Heart left ventricle (tissue), 13 donors: Measurements from ENCODE around the gene TEX10.

Experiments used
- CTCF ChIP-seq, 12 donors: fragments of 200-600 bp; sonication (generic) in 4 of 12; IDR thresholded peaks; one replicate each; pipeline versions ENCODE4 v1.5.0 to v1.8.0; 2018 to 2022; ENCODE audit warnings: antibody characterized with exemption in 12 of 12, mild to moderate bottlenecking in 5 of 12
- POLR2A ChIP-seq, 2 donors: fragments of 450-650 bp; IDR thresholded peaks; one replicate each; pipeline ENCODE4 v1.6.1; 2017; ENCODE audit warnings: antibody characterized with exemption in 2 of 2, mild to moderate bottlenecking in 2 of 2, moderate library complexity in 2 of 2
- donor health status: ischemic (EF 13 %, LVEDD 7.1; RV severe dilation, severe dysfunction).
- donor health status: DM: no; HTN: yes; CAD: no.
- donor health status: DM: no; HTN: no; CAD: no.
- donor health status: ischemic (EF 25% LVEDD 6.9; RV normal size, moderate dysfunction).
- donor health status: ischemic (EF 25% LVEDD 5.7; RV mildly dilated, moderate dysfunction).
- donor health status: ischemic (EF 35%, LVEDD 5.7; RV mildly dilated, moderate dysfunction).
- donor health status: nonischemic (EF 11% LVEDD 7.7; RV severe dilation, severe dysfunction).
- donor health status: DM: yes; HTN: yes; CAD: no.
- donor health status: PGD.
- donor health status: ischemic (EF 29% LVEDD 5.4; RV normal size, mild dysfunction).
- donor health status: nonischemic (EF 23%, LVEDD 6.1; RV moderate dilation, normal function).

DNA sequence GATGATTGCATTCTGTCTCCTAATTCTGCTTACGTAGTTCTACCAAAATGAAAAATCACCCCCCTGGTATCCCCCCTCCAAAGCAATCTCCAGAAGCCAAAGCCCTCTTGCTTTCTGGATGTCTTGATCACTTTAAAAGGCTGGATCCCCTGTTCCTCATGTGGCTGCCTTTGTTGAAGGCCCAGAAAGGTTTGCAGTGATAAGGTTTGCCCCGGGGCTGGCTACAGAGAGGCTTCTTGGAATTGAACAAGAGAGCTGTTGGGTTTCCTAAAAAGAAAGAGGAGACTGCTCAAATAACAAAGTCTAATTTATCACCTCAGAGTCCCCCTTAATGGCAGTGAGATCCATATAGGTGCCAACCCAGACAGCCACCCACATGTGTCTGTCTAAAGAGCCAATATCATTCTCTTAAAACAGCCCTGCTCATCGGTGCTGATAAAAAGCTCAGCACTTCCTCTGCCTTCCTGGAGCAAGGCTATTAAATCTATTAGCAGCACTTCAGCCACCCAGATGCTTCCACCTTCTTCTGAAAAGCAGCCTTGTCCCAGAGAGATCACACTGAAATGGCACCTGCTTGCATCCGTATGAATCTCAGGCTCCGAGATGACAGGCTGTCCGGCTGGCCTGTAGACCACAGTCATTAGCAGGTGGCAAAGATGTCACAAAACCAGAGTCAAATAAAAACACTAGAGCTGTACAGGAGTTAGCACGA lies 70.9 kb downstream of the TEX10 start:
- TF ChIP-seq CTCF (IDR thresholded peaks at IDR 0.05) (no peak), POLR2A (IDR thresholded peaks at IDR 0.05) (no peak)
